ENCODE measurements around the gene TIMM22.
"Not testable (repeated sequence)": the region's sequence is repeated elsewhere in the genome, so short reads cannot be mapped to it uniquely, and the experiment has no call there.

The TIMM22 gene

DNA sequence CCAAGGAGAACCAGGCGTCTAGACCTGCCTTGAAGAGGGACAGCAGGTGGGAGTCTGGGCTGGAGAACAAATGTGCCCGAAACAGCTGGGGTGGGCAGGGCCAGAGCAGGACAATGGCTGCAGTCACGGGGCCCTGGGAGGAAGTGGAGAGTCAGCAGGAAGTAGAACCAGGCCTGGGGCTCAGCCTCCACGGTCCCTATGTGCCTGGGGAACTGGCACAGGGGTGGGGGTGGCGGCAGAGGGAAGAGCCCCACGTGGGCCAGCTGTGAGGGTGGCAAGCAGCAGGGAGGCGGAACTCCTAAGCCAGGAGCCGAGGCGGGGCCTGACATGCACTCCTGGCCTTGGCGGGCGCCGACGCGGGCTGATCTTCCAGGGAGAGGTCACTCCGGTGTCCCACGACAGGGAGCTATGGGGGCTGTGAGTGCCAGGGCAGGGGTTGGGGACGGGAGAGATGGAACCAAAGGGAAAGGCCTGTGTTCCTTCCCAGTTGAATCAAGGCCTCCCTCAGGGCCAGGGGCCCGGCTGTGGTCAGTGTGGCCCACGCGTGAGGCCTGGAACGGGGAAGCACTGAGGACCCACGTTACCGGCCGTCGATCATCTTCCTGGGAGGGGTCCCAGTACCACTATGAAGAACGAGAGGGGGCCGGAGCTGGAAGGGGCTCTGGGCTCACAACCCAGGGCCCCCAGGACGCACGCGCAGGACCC lies 42.7 kb downstream of the TIMM22 start:
- no peak for DNase-seq (ENCODE audit: low spot score)

DNA sequence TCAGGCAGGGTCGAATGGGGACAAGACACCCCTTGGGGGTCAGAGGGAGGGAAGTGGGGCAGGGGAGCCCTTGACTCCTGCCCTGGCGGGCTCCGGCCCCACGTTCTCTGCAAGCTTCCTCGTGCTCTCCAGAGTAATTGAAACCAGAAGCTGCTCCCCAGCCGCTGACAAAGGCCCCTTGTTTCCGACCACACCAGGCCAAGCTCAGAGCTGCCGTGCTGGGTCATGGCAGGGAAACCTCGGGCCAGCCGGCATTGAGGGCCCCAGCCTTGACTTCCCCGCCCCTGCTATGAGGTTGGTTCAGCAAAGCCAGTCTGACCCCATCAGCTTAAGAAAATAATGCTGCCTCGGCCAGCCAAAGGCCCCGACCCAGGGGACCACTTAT lies 43.3 kb downstream of the TIMM22 start:
- DNase-seq (ENCODE audit: low spot score) = no peak

DNA sequence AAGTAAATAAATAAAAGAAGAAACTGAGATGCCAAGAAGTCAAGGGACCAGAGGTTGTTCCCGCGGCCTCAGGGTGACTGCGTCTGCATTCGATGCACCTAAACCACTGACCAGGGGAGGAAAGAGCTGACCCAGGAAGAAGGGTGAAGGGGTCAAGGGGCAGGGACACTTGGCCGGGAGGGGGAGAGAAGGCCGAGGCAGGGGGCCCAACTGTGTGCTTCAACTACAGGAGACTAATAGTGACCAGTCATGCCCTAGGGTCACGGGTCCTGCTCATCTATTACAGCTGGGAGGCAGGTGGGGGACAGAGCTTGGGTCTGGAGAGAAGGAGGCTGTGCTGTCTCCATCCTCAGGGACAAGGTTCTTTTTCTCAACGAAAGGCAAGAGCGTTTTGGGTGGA lies 44.8 kb downstream of the TIMM22 start:
- no peak for DNase-seq (ENCODE audit: low spot score)

DNA sequence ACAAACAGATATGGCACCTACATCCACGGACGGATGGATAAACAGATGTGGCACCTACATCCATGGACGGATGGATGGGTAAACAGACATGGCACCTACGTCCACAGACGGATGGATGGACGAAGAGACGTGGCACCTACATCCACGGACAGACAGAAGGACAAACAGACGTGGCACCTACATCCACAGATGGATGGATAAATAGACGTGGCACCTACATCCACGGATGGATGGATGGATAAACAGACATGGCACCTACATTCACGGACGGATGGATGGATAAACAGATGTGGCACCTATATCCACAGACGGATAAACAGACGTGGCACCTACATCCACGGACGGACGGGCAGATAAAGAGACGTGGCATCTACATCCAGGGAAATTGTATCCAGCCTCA lies 45.6 kb downstream of the TIMM22 start:
- no peak for DNase-seq (ENCODE audit: low spot score)

DNA sequence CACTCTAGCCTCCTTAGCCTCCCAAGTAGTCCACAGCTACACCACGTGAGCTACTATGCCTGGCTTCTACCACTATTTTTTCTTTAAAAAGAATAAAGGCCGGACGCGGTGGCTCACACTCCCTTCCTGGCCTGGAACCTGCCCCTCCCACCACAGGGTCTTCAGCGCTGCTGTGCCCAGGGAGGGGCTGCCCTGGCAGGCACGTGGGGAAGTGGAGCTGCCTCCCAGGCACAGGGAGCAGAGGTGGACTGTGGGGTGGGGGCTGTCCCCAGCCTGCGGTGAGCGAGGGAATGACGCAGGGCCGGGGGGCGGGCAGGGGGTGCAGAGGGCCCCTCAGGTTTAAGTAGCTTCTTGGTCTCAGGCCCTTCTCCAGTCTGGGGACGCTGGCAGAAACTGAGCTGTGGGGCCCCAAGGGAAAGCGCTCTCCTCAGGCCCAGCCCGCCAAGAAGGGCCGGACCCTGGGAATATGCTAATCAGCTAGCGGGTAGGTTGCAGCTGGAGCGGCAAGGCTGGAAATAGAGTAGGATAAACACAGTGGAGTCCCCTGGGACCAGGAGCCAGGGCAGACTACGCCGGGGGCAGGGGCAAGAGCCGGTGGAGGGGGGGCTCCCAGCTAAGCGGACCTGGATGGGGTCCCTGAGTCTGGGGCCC lies 46.8 kb downstream of the TIMM22 start:
- peak; percentile 72 for DNase-seq (ENCODE audit: low spot score)

DNA sequence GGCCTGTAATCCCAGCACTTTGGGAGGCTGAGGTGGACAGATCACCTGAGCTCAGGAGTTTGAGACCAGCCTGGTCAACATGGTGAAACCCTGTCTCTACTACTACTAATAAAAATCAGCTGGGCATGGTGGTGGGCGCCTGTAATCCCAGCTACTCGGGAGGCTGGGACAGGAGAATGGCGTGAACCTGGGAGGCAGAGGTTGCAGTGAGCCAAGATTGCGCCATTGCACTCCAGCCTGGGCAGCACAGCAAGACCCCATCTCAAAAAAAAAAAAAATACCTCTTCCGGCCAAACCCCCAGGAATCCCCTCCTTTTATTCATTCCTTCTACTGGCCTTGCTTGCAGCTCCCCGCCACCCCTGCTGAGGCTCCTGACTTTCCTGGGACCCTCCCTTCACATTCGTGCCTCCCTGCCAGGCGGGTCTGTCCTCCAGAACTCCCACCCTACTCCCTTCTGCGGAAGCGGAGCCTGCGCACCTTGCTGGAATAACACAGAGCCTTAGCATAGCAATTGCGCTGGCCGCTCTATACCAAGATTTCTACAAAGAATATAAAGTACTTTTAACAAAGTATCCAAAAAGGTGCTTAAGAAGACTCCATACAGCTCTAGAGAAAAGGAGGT lies 47.6 kb downstream of the TIMM22 start:
- DNase-seq (ENCODE audit: low spot score) = not testable (repeated sequence)

DNA sequence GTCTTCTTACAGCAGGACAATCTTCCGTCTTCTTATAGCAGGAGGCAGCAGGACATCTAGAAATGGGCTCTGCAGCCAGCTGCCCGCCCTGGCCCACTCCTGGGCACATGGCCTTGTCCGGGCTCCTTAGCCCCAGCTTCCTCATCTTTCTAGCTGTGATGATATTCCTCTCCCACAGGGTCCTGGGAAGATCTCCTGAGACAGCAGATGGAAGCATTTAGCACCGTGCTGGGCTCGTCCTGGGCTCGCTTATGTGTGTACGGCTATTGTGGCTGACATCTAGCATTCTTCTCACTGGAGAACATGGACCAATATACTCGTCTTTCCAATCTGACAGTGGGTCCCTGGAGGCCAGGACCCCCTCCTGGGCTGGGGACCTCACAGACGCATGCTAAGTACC lies 48.5 kb downstream of the TIMM22 start:
- DNase-seq (ENCODE audit: low spot score) = no peak

DNA sequence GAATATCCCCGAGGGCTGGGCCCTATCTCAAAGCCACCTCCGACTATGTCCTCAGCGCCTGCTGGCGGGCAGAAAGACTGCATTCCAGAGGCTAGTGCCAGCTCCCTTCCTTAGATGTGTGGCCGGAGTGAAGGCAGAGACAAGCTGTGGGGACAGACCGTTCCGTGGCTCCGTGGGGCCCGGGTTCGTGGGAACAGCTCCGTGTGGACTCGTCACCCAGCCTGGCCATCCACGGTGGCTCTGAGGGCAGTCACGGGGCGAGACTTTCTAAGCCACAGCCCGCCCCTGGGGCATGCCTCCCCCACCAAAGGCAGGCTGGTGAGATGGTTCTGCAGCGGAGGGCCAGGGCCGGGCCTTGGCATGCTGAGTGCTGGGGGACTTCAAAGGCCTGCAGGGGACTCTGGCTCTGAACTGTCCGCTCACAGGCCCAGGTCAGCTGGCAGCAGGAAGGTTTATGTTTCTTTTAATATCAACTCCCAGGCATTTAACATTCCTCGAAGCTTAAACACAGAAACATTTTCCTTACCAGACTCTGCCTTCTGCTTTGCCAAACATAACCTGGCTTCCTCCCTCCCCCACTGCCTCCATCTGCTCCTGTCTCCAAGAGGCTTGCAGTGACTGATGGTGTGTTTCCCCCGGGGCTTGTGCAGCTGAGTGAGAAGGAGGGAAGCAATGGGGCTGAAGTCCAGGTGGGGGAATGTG lies 50.4 kb downstream of the TIMM22 start:
- DNase-seq (ENCODE audit: low spot score) = peak; percentile 72

DNA sequence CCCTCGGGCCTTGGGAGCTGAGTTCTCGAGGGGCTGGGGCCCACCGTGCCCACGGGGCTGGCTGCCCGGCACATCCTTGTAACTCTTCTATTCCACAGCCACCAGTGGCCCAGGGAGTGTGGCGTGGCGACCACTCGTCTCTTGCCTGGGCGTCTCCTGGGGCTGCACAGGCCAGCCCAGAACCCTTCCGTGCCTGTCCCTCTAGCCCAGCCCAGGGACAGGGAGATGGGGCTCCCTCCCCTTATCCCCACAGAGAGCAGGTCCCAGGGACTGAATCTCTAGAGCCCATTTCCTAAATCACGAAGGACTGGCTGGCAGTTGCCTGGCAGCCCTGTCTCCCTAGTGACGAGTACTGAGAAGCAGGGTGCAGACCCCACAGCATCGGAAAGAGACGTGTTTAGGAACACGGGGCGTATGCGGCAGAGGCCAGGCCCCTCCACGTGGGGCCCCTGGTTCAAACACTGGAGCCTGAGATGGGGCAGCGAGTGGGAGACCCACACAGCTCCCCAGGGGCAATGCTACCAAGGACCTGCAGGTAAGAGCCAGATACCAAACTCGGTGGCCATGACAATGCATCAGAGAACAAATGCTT lies 51.0 kb downstream of the TIMM22 start:
- no peak for DNase-seq (ENCODE audit: low spot score)

DNA sequence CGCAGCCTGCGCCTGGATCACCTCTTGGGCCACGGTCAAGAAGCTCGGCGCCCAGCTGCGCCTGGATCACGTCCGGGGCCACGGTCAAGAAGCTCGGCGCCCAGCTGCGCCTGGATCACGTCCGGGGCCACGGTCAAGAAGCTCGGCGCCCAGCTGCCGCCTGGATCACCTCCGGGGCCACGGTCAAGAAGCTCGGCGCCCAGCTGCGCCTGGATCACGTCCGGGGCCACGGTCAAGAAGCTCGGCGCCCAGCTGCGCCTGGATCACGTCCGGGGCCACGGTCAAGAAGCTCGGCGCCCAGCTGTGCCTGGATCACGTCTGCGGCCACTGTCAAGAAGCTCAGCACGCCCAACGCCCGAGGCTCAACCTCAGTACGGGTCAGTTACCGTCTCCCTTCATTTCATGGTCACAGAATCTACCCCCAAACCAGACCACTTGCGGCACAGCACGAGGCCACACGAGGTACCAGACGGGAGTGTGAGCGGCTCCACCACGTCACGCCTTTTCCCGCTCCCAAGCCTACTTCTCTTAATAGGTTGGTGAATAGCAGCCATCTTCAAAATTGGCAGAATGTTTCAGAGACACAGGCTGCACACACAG lies 51.7 kb downstream of the TIMM22 start:
- DNase-seq (ENCODE audit: low spot score) = not testable (repeated sequence)

DNA sequence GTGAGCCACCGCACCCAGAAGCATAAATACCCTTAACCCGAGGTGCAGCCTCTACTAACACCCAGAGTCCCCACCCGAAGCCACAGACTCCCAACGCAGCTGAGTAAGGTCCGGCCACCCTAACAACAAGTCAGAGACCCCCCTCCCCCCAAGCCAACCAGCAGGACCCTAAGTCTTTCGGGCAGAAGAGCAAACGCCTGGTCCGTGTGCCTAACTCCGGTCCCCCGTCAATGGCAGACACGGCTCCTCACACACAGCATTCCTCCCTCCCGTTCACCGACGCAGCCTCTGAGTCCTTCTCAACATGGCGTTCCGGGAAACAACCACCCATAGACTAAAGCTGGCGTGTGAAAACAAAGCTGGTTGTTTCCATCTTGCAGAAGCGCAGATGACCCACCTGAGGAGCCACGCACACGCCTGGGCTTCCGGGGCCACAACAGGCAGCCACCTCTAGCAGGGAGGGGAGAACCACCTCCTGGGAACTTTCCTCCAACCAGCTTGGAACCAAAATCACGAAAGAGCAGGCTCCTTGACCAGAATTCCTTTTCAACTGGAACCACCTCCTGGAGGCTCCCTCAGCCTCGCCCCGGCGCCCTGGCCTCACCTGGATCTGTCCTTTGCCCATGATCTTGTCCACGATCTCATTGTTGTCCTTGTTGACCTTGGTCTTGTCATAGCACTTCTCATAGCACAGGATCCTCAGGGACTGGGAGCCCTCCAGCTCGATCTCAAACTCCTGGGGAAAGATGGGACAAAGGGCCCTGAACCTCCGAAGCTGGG lies 52.7 kb downstream of the TIMM22 start:
- DNase-seq (ENCODE audit: low spot score) = no peak

DNA sequence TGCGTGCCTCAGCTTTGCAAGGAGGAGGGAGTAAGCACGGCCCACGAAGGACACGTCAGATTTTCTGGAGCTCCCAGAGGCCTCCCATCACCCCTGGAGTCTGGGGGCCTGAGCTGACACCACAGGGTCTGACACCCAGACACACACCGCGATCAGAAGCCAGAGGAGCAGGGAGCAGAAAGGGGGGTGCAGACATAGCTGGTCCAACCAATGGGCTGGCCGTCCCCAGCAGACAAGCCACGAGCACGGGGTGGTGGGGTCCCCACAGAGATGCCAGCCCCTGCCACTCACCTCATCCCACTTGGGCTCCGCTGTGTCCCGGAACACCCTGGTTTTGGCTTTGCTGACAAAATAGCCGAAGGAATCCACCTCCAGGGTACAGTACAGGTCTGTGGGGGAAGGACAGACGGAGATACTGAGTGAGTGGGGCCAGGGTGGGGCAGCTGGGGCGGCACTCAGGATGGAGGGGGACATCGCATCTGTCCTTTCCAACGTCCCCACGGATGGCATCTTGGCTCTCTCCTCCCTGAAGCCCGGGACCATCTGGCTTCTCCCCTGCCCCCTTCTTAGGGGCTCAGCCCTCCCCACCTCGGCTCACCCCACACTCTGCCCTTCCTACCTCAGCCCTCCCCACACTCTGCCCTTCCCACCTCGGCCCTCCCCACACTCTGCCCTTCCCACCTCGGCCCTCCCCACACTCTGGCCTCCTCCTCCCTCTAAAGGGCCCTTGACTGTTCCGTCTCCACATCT lies 53.5 kb downstream of the TIMM22 start:
- DNase-seq (ENCODE audit: low spot score) = no peak

DNA sequence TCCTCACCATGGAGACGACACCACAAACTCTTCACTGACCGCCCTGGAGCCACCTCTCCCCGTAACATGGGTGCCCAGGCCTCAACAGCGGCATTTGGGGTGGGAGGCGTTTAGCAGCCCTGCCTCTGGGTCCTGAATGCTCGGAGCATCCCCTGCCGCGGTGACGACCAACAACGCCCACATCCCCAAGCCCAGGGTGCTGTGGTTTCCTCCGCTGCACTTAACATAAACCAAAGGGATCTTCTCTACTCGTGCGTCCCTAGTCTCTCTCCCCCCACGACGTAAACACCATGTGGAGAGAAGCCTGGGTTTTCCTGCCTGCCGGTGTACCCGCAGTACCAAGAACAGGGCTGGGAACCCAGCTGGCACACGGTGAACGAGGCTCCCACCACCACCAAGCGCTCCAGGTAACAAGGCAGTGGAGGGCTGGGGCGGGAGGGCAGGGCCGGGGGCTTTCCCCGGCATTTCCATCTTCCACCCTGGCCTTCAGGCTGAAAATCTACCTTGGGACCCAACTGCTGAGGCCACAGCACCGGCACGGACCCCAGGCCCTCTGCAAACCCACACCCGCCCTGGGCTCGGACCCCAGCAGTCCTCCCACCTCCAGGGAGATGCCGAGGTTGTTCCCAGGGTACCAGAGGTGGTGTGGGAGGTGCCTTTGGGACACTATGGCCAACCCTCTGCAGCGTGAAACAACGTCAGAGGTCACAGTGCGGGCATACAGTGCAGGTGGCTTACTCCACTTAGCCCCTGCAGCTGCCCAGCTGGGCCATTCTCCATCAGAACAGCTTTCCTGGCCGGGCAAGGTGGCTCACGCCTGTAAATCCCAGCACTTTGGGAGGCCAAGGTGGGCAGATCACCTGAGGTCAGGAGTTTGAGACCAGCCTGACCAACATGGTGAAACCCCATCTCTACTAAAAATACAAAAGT lies 54.3 kb downstream of the TIMM22 start:
- no peak for DNase-seq (ENCODE audit: low spot score)

Data from D341Med (cell line).